HG03571 (cell line): ENCODE measurements around the gene SEMA3G.

Experiments
- ATAC-seq: cut with Tn5 transposase; IDR thresholded peaks from one replicate; pipeline ENCODE4 v1.9.1; 2021; ENCODE audit not compliant: unreplicated experiment

SEMA3G gene

GRCh38 chr3:52422669-52423068 is 22.2 kb downstream of the SEMA3G start:
- ATAC-seq: no peak

- ATAC-seq: no peak
Observed at GRCh38 chr3:52420388-52420787, 24.5 kb downstream of the SEMA3G start.

DNA sequence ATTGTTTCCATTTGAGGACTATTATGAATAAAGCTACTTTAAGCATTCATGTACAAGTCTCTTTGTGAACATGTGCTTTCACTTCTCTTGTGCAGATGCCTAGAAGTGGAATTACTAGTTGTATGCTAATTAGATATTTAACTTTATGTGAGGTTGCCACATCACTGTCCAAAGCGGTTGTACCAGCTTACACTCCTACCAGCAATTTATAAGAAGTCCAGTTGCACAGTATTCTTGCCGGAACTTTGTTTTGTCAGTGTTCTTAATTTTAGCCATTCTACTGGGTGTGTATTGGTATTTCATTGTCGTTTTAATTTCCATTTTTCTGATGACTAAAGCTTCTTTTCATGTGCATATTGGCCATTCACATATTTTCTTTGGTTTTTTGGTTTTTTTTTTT is 29.1 kb downstream of the SEMA3G start:
- ATAC-seq: no peak

DNA sequence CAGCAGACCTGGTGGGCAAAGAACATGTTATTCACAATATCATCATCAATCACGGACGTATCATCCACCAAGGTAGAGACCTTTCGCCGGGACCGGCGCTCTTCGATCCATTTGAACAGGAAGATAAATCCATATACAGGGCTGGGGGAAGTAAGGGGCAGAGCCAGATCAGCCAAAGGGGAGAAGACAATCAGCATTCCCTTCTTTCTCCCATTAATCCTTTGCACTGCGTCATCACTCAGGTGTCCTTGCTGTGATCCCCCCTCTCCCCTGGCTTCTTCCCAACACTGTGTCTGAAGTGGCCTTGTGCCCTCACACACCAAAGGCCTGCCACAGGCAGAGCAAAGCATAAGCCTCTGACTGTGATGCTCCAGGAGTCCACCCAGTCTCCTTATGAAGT is 36.4 kb downstream of the SEMA3G start:
- ATAC-seq: no peak

DNA sequence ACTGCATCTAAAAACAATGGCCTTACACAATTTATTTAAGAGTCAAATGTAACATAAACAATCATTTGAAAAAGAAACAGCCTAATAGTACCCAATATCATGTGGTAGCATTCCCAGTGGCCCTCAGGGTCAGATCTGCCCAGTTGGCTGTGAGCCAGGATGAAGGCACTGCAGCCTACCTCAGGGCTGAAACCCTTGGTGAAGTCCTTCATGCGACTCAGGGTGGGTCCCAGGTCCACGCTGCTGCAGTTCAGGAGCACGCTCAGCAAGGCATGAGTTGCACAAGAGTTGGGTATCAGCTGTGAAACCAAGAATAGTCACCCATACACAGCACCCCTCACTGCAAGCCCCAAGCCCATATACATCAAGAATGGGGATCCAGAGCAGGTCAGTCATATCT is 37.1 kb downstream of the SEMA3G start:
- ATAC-seq: no peak

DNA sequence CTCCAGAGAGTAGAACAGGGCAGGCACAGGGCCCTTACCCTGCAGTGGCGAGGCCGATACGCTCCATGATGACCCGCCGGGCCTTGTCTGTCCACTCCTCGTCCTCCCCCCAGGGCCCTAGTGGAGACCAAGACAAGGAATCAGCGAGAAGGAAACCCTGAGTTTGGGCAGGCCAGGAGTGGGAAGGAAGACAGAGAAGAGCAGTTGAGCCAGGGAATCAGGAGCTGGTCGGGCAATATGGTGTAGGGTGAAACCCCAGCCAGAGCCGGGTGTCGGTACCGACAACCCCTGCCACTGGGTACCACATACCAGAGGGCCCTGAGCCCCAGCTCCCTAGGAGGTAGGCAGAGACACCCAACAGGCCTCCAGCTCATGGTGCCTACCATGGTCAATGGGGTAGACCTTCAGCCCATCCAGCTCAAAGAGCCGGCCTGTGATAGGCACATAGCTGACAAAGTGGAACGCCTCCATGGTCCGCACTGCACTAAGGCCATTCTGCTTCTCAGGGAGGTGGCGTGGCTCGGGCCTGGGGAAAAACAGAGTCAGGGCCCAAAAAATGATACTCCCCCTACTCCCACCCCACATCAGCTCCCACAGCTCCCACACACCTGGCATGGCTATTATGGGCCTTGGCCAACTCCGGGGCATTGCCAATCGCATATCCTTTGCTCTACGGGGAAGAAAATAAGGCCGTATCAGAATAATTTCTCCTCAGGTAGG is 38.0 kb downstream of the SEMA3G start:
- no peak for ATAC-seq

DNA sequence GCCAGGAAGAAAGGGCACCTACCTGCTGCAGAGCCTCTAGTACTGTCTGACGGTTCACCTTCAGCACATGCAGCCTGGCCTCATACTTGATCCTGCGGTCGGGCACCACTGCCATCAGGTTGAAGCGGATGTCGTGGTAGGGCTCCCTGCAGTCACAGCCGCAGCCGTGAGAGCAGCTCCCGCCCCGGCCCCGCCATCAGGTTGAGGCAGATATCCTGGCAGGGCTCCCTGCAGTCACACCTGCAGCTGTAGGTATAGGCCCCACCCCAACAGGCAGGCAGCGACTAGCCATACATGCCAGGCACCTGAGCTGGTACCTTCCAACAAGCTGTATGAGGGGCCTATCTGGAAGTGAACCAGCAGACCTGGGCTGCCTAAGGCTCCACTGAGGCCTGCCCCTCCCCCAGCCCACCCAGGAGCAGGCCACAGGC is 38.7 kb downstream of the SEMA3G start:
- ATAC-seq: no peak

DNA sequence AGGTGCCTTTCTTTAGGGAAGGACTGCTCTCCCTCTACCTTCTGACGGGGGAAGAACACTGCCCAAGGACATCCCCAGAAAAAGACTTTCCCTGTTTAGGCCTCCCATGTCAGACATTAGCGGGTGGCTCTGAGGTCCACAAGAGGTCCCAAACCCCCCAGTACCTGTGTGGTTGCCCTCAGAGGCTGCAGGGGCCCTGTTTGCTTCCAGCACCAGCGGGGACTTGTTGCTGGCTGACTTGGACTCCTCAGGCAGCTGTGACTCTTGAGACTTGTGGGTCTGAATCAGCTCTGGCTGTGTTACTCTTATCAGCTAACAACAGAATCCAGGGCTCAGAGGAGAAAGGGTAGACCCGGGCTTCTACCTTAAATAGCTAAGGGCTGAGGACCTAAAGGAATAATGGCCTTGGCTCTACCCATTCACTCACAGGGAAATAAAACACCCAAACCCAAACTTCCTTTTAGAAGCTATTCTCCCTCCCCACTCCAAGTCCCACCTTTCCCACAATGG is 39.2 kb downstream of the SEMA3G start:
- no peak for ATAC-seq

GRCh38 chr3:52405066-52405465 is 39.8 kb downstream of the SEMA3G start:
- ATAC-seq: no peak

GRCh38 chr3:52404391-52404790 is 40.5 kb downstream of the SEMA3G start:
- ATAC-seq: no peak

- no peak for ATAC-seq
Observed at GRCh38 chr3:52403955-52404354, 40.9 kb downstream of the SEMA3G start.

- no peak for ATAC-seq
Observed at GRCh38 chr3:52403271-52403841, 41.5 kb downstream of the SEMA3G start.

DNA sequence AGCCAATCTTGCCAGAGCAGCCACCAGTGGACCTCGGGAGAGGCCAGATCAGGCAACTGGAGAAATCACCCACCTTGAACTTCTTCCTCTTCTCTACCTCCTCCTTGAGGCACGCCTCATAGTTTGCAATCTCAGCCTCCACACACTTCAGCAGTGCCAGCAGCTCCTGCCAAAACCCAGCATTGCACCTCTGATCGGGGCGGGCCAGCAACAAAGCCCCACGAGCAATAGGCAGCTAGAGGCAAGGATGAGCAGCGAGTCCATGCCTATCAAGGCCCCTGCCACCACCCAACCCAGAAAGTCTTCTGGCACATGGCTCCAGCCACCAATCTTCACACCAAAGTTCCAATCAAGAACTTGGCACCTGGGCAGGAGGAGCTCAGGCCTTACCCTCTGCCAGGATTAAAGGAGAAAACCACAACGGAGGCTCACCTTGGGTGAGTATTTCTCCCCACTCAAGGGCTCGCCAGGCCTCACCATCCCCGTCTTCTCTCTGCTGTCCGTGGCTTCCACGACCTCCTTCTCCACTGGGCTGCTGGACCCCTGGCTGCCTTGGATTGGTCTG is 42.1 kb downstream of the SEMA3G start:
- no peak for ATAC-seq

GRCh38 chr3:52402101-52402521 is 42.8 kb downstream of the SEMA3G start:
- no peak for ATAC-seq

- no peak for ATAC-seq
Observed at GRCh38 chr3:52401551-52401950, 43.4 kb downstream of the SEMA3G start.

GRCh38 chr3:52401021-52401420 is 43.9 kb downstream of the SEMA3G start:
- no peak for ATAC-seq

- ATAC-seq: no peak
Observed at GRCh38 chr3:52400275-52400793, 44.6 kb downstream of the SEMA3G start.

DNA sequence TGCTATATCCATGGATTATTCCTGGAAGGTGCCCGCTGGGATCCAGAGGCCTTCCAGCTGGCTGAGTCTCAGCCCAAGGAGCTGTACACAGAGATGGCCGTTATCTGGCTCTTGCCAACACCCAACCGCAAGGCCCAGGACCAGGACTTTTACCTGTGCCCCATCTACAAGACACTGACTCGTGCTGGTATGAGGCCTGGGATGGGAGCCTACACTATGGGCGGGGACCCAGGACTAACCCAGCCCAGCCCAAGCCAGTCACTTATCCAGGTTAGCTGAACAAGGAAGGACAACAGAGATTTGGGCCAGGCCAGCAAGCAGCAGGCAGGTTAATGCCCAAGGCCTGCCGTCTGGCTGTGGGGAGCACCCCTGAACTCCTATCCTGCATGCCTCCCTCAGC is 45.3 kb downstream of the SEMA3G start:
- ATAC-seq: no peak

DNA sequence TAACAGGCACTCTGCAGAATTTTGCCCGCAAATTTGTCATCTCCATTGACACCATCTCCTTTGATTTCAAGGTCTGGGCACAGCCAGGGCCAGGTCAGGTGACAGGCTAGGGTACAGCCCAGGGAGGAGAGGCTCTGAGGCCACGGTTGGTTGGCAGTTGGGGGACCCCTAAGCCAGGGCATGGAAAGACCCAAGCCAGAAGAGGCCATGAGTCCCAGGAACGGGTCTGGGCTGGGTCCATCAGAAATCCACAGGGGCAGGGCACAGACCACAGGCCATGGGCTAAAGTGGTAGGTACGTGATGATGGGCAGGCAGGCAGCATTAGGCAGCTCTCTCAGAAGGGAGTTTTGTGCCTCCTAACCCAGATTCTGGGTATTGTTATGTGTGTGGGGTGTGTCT is 45.8 kb downstream of the SEMA3G start:
- ATAC-seq: no peak

DNA sequence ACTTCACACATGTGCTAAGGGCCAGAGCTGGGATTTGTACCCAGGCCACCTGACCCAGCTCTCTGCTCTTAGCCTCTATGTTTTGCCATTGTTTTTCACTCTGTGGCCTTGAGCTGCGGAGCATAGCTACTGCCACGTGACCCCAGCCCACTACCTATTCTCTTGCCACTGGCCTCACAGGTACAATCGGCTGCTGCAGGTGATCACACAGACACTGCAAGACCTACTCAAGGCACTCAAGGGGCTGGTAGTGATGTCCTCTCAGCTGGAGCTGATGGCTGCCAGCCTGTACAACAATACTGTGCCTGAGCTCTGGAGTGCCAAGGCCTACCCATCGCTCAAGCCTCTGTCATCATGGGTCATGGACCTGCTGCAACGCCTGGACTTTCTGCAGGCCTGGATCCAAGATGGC is 46.2 kb downstream of the SEMA3G start:
- ATAC-seq: no peak

DNA sequence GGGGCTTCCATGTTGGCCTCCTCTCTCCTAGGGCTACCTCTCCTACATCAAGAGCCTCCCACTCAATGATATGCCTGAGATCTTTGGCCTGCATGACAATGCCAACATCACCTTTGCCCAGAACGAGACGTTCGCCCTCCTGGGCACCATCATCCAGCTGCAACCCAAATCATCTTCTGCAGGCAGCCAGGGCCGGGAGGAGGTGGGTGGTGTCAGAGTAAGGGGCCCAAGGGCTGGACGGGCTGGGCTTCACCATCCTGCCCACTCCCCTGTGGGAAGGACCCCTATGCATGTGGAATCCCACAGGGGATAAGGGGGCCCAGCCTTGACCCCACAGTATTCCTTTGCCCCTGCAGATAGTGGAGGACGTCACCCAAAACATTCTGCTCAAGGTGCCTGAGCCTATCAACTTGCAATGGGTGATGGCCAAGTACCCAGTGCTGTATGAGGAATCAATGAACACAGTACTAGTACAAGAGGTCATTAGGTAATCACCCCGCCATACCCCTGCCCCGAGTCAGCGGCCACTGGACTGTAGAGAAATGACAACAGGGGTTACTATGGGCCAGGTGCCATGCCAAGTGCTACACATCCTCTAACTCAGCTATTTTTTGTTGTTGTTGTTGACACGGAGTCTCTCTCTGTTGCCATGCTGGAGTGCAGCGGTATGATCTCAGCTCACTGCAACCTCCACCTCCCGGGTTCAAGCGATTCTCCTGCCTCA is 47.1 kb downstream of the SEMA3G start:
- ATAC-seq: no peak
